DND-41 (cell line): ENCODE results near the gene LRRC40.

ENCODE experiments used
- CTCF ChIP-seq: IDR thresholded peaks from 2 replicates; pipeline ENCODE4 v1.5.1; 2012; ENCODE audit warnings: borderline replicate concordance, low read length, moderate library complexity, mild to moderate bottlenecking; ENCODE audit not compliant: poor library complexity, severe bottlenecking; ENCODE audit errors: extremely low read depth
- EZH2 ChIP-seq: IDR thresholded peaks from 3 replicates; pipeline ENCODE4 v1.6.1; 2012; ENCODE audit warnings: borderline replicate concordance, low read depth, mild to moderate bottlenecking, moderate library complexity, low read length, inconsistent platforms; ENCODE audit not compliant: severe bottlenecking

- TF ChIP-seq EZH2 (no peak), CTCF (no peak)
Observed at GRCh38 chr1:70247768-70248167, 42.4 kb upstream of the LRRC40 start.
